Measurements from ENCODE around the gene STAM.

Gene STAM

DNA sequence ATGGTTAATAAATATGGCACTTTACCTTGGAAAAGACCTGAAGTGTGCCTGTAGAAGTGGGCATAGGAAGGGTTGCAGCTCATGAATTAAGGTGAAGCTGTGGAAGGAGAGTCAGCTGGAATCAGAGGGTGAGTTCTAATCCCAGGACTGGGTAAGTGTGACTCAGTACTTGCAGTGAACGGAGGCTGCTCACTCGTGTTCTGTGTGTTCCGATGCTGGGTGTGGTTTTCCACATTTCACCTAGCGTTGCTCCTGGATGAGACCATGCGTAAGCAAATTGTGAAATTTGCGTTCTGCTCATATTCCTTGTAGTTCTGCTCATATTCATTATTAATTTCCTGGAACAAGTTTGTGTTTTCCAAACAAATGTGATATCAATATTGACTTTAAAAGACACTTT, 85.7 kb downstream of the STAM start:
- H3K9me3 Mint-ChIP-seq: no peaks in the 10 kb centered on the region
- H3K27ac Mint-ChIP-seq: no peak overlapping the region
- no peaks in the 10 kb centered on the region for H3K27me3 Mint-ChIP-seq (ENCODE audit: low read depth, poor library complexity)
- no peak overlapping the region for H3K4me3 Mint-ChIP-seq
- TF ChIP-seq, protein P1, sequence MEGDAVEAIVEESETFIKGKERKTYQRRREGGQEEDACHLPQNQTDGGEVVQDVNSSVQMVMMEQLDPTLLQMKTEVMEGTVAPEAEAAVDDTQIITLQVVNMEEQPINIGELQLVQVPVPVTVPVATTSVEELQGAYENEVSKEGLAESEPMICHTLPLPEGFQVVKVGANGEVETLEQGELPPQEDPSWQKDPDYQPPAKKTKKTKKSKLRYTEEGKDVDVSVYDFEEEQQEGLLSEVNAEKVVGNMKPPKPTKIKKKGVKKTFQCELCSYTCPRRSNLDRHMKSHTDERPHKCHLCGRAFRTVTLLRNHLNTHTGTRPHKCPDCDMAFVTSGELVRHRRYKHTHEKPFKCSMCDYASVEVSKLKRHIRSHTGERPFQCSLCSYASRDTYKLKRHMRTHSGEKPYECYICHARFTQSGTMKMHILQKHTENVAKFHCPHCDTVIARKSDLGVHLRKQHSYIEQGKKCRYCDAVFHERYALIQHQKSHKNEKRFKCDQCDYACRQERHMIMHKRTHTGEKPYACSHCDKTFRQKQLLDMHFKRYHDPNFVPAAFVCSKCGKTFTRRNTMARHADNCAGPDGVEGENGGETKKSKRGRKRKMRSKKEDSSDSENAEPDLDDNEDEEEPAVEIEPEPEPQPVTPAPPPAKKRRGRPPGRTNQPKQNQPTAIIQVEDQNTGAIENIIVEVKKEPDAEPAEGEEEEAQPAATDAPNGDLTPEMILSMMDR (IDR thresholded peaks at IDR 0.05): no peak
- DNase-seq: no peak
- no peaks in the 10 kb centered on the region for H3K4me1 Mint-ChIP-seq
- no peaks in the 10 kb centered on the region for H3K36me3 Mint-ChIP-seq (ENCODE audit: low read depth)

DNA sequence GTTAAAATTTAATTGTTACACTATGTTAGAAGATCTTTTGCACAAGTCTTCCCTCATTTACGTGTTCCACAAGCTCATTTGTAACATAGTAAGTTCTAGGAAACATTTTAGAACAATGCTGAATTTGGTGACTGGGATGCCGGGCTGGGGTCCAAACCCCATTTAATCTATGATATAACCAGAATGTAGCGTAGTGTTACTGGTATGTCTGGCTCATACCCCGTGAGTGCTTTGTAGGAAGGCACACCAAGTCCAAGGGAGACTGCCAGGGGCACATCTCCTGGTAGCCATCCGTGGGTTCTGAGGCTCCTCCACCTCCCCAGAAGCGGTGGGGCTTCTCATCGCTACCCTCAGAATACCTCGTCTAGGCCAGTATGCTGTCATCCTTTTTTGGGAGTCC, 86.7 kb downstream of the STAM start:
- Mint-ChIP-seq H3K4me3 (no peak overlapping the region), H3K36me3 (ENCODE audit: low read depth) (no peaks in the 10 kb centered on the region), H3K27me3 (ENCODE audit: low read depth, poor library complexity) (no peaks in the 10 kb centered on the region), H3K27ac (no peak overlapping the region), H3K9me3 (no peaks in the 10 kb centered on the region), H3K4me1 (no peaks in the 10 kb centered on the region)
- no peak for DNase-seq
- TF ChIP-seq, protein P1 (IDR thresholded peaks at IDR 0.05): no peak

DNA sequence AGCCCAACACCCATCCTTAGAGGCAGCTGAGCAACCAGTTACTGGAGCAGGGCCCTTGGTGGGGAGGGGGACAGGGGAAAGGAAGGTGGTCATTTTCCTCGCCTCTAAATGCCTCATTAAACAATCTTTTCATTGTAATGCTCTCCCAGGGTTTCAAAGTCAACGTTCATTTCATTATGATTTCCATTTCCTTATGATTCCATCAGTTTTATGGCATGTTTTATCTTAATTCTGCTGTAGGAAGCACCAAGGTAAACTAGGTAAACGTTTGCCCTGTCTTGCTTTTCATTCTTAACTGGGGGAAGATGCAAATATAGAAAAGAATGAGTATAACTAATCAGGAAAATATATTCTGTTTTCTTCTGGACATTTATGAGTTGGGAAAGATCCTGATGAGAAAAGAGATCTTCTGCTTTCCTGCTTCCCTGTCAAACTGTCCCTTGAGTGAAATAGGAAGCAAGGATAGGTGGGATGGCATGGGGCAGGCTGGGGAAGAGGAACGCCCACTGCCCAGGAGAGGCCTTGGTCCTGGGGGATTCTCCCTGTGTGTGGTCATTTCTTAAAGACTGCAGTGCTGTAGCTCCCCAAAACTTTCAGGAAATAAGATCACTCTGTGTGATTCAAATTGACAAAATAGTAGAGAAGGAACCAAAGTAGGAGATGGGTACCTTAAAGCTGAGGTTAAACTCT, 87.5 kb downstream of the STAM start:
- no peaks in the 10 kb centered on the region for H3K36me3 Mint-ChIP-seq (ENCODE audit: low read depth)
- no peak overlapping the region for H3K27ac Mint-ChIP-seq
- H3K9me3 Mint-ChIP-seq: no peaks in the 10 kb centered on the region
- DNase-seq: no peak
- TF ChIP-seq, protein P1 (IDR thresholded peaks at IDR 0.05): no peak
- H3K4me1 Mint-ChIP-seq: no peaks in the 10 kb centered on the region
- no peak overlapping the region for H3K4me3 Mint-ChIP-seq
- H3K27me3 Mint-ChIP-seq (ENCODE audit: low read depth, poor library complexity): no peaks in the 10 kb centered on the region

DNA sequence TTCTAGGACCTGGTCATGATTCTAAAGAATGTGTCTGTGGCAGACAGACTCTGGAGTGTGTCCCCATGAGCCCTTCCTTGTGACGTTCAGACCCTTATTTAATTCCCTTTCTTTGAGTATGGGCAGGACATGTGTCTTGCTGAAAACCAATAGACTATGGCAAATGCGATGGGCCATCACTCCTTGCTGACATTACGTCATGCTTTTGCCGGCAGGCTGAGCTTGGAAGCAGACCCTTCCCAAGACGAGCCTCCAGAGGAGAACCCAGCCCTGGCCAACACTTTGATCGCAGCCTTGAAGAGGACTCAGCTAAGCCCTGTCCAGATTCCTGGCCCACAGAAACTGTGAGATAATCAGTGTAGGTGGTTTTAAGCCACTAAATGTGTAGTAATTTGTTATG, 89.7 kb downstream of the STAM start:
- TF ChIP-seq, protein P1 (IDR thresholded peaks at IDR 0.05): no peak
- Mint-ChIP-seq H3K4me3 (no peak overlapping the region), H3K36me3 (ENCODE audit: low read depth) (no peaks in the 10 kb centered on the region), H3K4me1 (no peaks in the 10 kb centered on the region), H3K9me3 (no peaks in the 10 kb centered on the region), H3K27ac (peak overlapping the region; percentile 35), H3K27me3 (ENCODE audit: low read depth, poor library complexity) (no peaks in the 10 kb centered on the region)
- no peak for DNase-seq

DNA sequence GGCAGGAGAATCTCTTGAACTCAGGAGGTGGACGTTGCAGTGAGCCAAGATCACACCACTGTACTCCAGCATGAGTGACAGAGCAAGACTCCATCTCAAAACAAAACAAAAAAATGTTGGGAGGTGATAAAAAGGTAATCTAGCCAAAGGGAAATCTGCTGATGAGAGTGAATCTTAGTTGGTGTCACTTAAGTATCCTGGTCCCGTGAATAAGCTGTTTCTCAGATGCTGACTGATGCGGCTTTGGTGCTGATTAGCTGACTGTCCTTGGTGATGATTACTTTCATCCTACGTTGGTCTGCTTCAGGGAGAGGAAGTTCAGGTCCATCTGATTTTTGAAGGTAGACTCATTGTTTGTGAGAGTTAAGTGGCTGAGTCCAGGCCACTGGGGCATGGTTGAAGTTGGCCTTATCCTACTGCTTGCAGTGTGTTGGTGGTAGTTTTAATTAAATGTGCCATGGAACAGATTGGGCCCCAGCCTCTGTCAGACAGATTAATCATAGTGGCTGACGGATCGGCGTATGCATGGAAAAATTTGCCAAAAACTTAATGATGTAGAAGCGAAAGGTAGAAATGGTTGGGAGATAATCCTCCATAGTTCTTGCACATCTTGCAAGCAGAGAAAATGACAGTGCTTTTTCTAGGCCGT, 90.6 kb downstream of the STAM start:
- no peaks in the 10 kb centered on the region for H3K9me3 Mint-ChIP-seq
- DNase-seq: no peak
- no peaks in the 10 kb centered on the region for H3K4me1 Mint-ChIP-seq
- H3K27me3 Mint-ChIP-seq (ENCODE audit: low read depth, poor library complexity): no peaks in the 10 kb centered on the region
- no peak overlapping the region for H3K4me3 Mint-ChIP-seq
- TF ChIP-seq, protein P1 (IDR thresholded peaks at IDR 0.05): no peak
- H3K36me3 Mint-ChIP-seq (ENCODE audit: low read depth): no peaks in the 10 kb centered on the region
- no peak overlapping the region for H3K27ac Mint-ChIP-seq

Data from nephron progenitor cell (in vitro differentiated cells).